Activated CD8-positive, alpha-beta memory T cell treated with anti-CD3 and anti-CD28 coated beads, Interleukin-2, amount 50 U/mL, for 4 hours (primary cell): Measurements from ENCODE around the gene TMUB2.
"Not testable (repeated sequence)": the region's sequence is repeated elsewhere in the genome, so short reads cannot be mapped to it uniquely, and the experiment has no call there.

ENCODE experiments used
- DNase-seq: peaks from one replicate; pipeline ENCODE4 v3.0.0-alpha.2; 2020

The TMUB2 gene

GRCh38 chr17:44219616-44220212, 32.9 kb downstream of the TMUB2 start, which contains the start of gene UBTF:
Gene UBTF, minus strand, starts transcription at chr17:44219675. Its CDS starts 1,446 bp downstream, at chr17:44218229.
- peak; percentile 72 for DNase-seq

- peak; percentile 58 for DNase-seq
These were observed 33.7 kb downstream of the TMUB2 start for GRCh38 chr17:44220213-44221083.

- peak; percentile 54 for DNase-seq
These were observed 34.5 kb downstream of the TMUB2 start for GRCh38 chr17:44221084-44221861.

GRCh38 chr17:44221862-44222111, 35.0 kb downstream of the TMUB2 start:
- no peak for DNase-seq

- peak; percentile 43 for DNase-seq
These were observed 35.5 kb downstream of the TMUB2 start for GRCh38 chr17:44222112-44222869.

GRCh38 chr17:44223541-44224071, 36.8 kb downstream of the TMUB2 start:
- no peak for DNase-seq

- no peak for DNase-seq
These were observed 42.3 kb downstream of the TMUB2 start for GRCh38 chr17:44229090-44229489.

GRCh38 chr17:44230140-44230539, 43.4 kb downstream of the TMUB2 start:
- DNase-seq = no peak

- DNase-seq = no peak
These were observed 45.3 kb downstream of the TMUB2 start for GRCh38 chr17:44232061-44232460.

GRCh38 chr17:44233582-44233981, 46.8 kb downstream of the TMUB2 start:
- DNase-seq = no peak

GRCh38 chr17:44235583-44235936, 48.8 kb downstream of the TMUB2 start:
- DNase-seq = no peak

GRCh38 chr17:44236444-44236991, 49.7 kb downstream of the TMUB2 start:
- no peak for DNase-seq

- not testable (repeated sequence) for DNase-seq
These were observed 51.1 kb downstream of the TMUB2 start for GRCh38 chr17:44237886-44238285.

- DNase-seq = no peak
These were observed 54.4 kb downstream of the TMUB2 start for GRCh38 chr17:44241106-44241624.
